ENCODE data around the gene DNAH11.

DNAH11 gene

GRCh38 chr7:21934808-21935207 lies 392.0 kb downstream of the DNAH11 start:
- DNase-seq (ENCODE audit: low read depth): no peak

- DNase-seq (ENCODE audit: low read depth): peak; percentile 44
These were observed 395.6 kb downstream of the DNAH11 start for GRCh38 chr7:21938463-21938862.

DNA sequence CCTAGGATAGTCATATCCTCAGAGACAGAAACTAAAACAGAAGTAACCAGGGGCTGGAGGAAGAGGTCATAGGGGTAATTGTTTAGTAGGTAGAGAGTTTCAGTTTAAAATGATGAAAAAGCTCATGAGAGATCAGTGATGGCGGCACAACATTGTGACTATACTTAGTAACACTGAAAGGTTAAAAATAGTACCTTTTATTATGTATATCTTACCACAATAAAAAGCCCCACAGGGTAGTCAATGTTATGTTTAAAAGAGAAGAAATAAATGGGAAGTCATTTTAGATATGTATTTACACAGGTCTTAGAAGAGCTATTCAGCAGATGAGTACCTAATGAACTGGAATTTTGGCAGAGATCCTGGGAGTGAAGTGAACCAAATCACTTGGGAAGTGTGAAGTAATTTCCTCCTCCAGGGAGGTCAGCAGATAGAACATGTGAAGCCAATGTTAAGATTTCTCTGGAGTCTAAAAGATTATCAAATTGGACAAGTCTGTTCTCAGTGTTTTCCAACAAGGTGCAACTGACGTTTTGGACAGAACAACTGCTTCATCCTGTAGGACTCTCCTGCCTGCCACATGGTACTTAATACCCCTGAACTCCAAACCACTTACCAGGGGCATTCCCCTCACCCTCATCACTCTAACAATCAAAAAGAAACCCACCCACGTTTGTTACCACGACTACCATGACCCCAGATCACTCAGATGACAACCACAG lies 396.5 kb downstream of the DNAH11 start:
- no peak for DNase-seq (ENCODE audit: low read depth)

DNA sequence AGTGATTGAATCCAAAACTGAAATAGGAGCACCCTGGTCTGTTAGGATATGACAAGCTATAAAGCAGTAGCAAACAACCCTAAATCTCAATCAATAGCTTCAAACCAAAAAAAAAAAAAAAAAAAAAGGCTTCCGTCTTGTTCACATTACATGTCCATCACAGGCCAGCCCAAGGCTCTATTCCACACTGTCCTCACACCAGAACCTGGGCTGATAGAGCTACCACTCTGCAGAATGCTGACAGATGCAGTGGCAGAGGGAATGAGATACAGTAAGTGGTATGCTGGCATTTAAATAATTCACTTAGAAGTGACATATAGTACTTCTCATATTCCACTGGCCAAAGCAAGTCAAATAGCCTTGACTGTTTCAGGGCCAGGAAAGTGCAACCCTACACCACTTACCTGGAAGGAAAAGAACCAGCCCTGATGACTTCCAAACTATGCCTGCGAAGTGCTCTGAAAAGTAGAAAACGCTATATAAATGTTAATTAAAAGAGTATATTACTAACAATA lies 397.1 kb downstream of the DNAH11 start:
- DNase-seq (ENCODE audit: low read depth): no peak

DNA sequence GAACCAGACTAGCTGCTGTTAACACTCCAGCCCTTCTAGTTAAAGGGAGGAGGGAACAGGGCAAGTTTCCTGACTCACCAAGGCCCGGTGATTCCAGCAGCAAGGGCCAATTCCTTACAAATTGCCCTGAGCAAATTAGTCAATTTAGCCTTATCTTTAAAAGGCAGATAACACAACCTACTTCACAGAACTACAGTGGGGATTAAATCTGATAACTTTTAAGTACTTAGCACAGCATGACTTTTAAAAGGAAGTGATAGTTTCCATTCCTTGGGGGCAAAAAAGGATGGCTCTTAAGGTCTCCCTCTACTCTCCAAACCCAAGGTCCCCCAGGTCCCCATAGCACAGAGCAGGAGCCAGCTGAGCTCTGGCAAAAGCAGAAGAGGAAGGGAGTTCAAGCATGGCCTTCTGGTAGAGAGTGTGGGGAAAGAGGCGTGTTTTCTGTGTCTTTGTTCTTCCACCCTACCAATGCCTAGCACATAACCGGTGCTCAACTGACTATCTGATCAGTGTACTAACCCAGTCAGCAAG lies 398.8 kb downstream of the DNAH11 start:
- peak; percentile 48 for DNase-seq (ENCODE audit: low read depth)

DNA sequence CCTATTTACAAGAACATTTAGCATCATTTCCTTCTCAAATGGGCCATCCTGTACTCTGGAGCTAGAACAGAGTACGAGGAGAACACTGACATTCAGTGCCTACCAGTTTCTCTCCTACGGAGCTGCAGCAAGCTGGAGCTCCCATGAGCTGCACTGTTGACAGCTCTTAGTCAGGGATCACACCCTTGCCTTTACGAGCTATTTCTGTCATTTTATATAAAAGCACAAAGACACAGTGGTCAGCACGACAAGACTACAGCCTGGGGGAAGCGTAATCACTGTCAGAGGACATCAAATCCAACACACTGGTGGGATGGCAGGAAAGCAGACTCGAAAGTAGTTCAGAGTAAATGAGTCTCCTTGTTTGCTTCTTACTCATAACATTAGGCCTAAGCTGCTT lies 400.1 kb downstream of the DNAH11 start:
- peak; percentile 22 for DNase-seq (ENCODE audit: low read depth)

GRCh38 chr7:21943436-21943835 lies 400.6 kb downstream of the DNAH11 start:
- no peak for DNase-seq (ENCODE audit: low read depth)

DNA sequence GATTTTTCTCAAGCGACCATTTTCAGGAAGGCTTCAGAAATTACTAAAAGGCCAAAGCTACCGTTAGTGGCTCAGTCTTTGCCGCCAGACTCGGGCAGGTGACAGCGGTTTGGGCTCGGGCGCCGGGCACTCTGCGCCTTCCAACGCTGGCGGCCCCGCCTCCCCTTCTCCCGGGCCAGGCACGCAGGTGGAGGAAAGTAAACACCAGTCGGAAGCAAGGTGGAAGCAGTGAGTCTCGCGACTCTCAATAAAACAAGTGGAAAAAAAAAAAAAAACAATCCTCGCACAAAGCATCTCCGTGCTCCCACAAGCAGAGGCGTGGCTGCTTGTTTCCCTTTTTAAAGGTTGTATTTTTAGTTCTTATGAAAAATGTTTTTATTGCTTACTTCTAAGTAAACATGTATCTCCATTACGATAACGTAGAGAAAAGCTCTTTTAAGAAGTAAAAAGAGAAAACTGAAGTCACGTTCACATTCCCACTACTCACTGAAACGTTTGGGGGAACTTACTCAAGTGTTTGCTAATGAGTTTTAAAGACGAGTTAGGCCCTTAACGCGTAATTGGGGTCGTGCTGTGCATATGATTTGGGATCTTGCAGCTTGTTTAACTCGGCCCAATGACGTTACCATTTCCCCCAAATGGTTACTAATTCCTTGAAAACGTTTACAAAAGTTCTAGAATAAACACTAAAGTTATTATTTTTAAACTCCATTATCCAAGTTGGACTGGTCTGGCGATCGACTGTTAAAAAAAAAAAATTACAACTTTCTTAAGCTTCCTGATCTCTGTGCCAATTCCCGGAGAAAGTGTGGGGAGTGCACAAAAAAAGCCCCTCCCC lies 402.0 kb downstream of the DNAH11 start:
- DNase-seq (ENCODE audit: low read depth): peak; percentile 42

DNA sequence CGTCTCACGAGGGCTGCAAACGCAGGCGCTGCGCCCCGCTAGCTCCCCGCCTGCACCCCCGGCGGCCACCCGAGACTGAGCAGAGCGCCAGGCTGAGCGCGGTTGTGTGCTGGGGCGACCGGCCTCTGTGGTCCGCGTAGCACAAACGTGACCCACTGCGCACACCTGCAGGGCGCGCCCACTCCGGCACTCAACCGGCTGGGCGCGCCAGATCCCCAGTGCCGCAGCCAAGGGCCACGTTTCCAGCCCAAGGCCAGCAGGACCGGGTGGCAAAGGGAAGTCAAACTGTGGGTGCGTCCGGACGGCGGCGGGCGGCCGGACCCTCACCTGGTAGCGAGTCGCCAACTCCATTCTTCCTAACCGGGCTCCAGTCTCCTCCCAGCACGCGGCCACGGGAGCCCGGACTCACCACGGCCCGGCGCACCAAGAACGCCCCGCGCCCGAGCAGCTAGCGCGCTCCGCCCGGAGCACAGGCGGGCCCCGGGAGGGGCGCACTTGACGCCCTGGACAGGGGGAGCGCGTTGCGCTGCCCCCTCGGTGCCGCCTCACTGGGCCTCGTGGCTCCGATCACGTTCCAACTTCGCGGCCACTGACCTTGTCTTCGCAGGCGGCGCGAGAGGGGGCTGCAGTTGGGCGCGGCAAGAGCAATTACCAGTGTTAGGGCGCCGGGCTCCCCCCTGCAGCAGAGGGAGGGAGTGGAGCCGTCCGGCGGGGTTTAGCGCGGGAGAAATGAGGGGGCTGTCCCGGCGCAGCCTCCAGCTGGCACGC lies 402.8 kb downstream of the DNAH11 start, which contains the start of gene CDCA7L:
Gene CDCA7L (minus strand): TSS at position 446 of the 768 bp plus-strand sequence. CDS start 95 bp downstream, at position 351.
- DNase-seq (ENCODE audit: low read depth): peak; percentile 89

- DNase-seq (ENCODE audit: low read depth): peak; percentile 54
These were observed 403.4 kb downstream of the DNAH11 start for GRCh38 chr7:21946222-21946709.

GRCh38 chr7:21947056-21947455 lies 404.2 kb downstream of the DNAH11 start:
- DNase-seq (ENCODE audit: low read depth): no peak

GRCh38 chr7:21947946-21948345 lies 405.1 kb downstream of the DNAH11 start:
- DNase-seq (ENCODE audit: low read depth): no peak

DNA sequence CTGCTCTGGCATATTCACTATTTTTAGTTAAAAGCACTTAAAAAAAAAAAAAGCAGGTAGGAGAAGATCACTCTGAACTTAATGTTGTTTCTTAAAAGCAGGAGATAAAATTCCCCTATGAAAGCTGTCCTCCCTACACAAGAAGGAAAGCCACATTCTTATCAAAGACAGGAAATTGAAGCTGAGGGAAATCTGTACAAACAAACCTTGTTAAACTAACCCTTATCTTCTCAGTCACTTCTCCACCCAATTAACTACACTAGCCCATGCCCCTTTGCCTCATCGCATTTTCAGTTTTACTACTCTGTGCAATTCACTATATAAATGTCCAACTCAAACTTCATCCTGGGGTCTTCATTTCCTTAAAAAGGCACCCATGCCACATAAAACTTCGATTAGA lies 405.5 kb downstream of the DNAH11 start:
- DNase-seq (ENCODE audit: low read depth): no peak

DNA sequence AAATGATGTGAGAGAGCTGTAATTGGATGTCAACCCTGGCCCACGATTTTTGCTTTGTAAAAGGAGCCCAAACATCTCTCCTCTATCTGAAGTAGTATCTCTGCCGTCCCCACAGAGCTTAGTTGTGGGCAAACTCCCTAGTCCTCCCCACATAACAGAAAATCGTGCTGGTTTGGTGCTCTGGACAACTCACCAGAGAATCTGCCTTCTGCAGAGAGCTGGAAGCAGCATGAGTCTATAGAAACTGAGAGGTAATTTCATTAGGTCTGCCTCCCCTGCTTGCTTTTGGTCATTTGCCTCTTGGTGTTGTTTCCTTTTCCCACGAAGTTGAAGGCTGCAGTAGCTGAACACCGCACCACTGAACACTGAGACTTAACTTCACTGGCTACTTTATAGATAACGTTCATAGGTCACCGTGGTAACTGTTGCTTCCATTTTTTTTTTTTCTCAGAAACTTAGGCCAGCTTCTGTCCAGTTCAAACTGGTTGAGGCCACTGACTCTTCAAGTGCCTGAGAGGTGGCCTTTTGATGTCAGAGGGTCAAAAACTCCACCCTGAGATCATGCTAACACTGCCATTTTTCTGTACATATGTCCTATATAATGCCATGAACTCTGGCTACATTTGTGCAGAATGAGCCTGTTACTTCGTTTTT lies 406.2 kb downstream of the DNAH11 start:
- DNase-seq (ENCODE audit: low read depth): no peak

All from ELR (cell line).